OCI-LY1 (cell line): ENCODE results near the gene XKR8.

Experiments used
- H2AFZ ChIP-seq: fragments of 200-600 bp; sonication (generic), shearing (Covaris generic); 2 replicates; pipeline ENCODE4 v1.6.0; 2014; ENCODE audit warnings: antibody characterized with exemption, mild to moderate bottlenecking, low read length
- H3F3A ChIP-seq: fragments of 200-600 bp; sonication (generic), shearing (Covaris generic); 2 replicates; pipeline ENCODE4 v1.6.0; 2014; ENCODE audit warnings: mild to moderate bottlenecking, antibody characterized with exemption, low read length, moderate library complexity; ENCODE audit not compliant: insufficient read depth
- H3K27ac ChIP-seq: fragments of 200-600 bp; sonication (generic); 2 replicates; pipeline ENCODE4 v1.5.1; 2014; ENCODE audit warnings: low read length, mixed run types, mild to moderate bottlenecking, low read depth; ENCODE audit not compliant: poor library complexity, severe bottlenecking
- H3K27me3 ChIP-seq: fragments of 200-600 bp; sonication (generic); 2 replicates; pipeline ENCODE4 v1.6.0; 2014; ENCODE audit warnings: antibody characterized with exemption, mild to moderate bottlenecking, low read length, moderate library complexity; ENCODE audit not compliant: insufficient read depth
- H3K36me3 ChIP-seq: fragments of 200-600 bp; sonication (generic); 2 replicates; pipeline ENCODE4 v1.6.1; 2014; ENCODE audit warnings: mild to moderate bottlenecking, antibody characterized with exemption, low read length, moderate library complexity, mixed read lengths; ENCODE audit not compliant: insufficient read depth
- H3K4me1 ChIP-seq: fragments of 200-600 bp; sonication (generic); 2 replicates; pipeline ENCODE4 v1.5.1; 2014; ENCODE audit warnings: mild to moderate bottlenecking, low read length, moderate library complexity; ENCODE audit not compliant: insufficient read depth, severe bottlenecking
- H3K4me2 ChIP-seq: fragments of 200-600 bp; sonication (generic), shearing (Covaris generic); 2 replicates; pipeline ENCODE4 v1.6.1; 2014; ENCODE audit warnings: low read length
- H3K4me3 ChIP-seq: fragments of 200-600 bp; sonication (generic); 2 replicates; pipeline ENCODE4 v1.5.1; 2014; ENCODE audit warnings: low read length, low read depth, mild to moderate bottlenecking, mixed read lengths; ENCODE audit not compliant: poor library complexity, severe bottlenecking
- H3K79me2 ChIP-seq: fragments of 200-600 bp; shearing (Covaris generic); 2 replicates; pipeline ENCODE4 v1.6.1; 2016; ENCODE audit warnings: mixed run types, low read length, mixed read lengths; ENCODE audit not compliant: insufficient read depth
- H3K9ac ChIP-seq: fragments of 200-600 bp; sonication (generic), shearing (Covaris generic); 2 replicates; pipeline ENCODE4 v1.6.1; 2014; ENCODE audit warnings: mild to moderate bottlenecking, low read length, mixed read lengths
- H3K9me2 ChIP-seq: fragments of 200-600 bp; sonication (generic), shearing (Covaris generic); 2 replicates; pipeline ENCODE4 v1.6.1; 2014; ENCODE audit warnings: low read depth, mild to moderate bottlenecking, low read length, mixed read lengths
- H3K9me3 ChIP-seq: fragments of 200-600 bp; shearing (Covaris generic); 2 replicates; pipeline ENCODE4 v1.6.1; 2014; ENCODE audit warnings: low read length, mixed read lengths
- H4K20me1 ChIP-seq: fragments of 200-600 bp; sonication (generic), shearing (Covaris generic); 2 replicates; pipeline ENCODE4 v1.6.0; 2016; ENCODE audit warnings: mild to moderate bottlenecking, low read length; ENCODE audit not compliant: insufficient read depth
- CTCF ChIP-seq: fragments of 200-600 bp; sonication (generic), shearing (Covaris generic); IDR thresholded peaks from 2 replicates; pipeline ENCODE4 v1.5.1; 2017; ENCODE audit warnings: mild to moderate bottlenecking, antibody characterized with exemption, low read length, moderate library complexity, mixed read lengths
- EZH2 ChIP-seq: fragments of 200-600 bp; sonication (generic), shearing (Covaris generic); IDR thresholded peaks from 2 replicates; pipeline ENCODE4 v1.8.0; 2017; ENCODE audit warnings: borderline replicate concordance, mixed run types, mild to moderate bottlenecking, antibody characterized with exemption, low read length, moderate library complexity, mixed read lengths

XKR8 gene

GRCh38 chr1:27968692-27969091, 8.9 kb downstream of the XKR8 start:
- no peaks in the 10 kb centered on the region for H4K20me1 ChIP-seq
- no peaks in the 10 kb centered on the region for H3K27me3 ChIP-seq
- no peak overlapping the region for H3K9ac ChIP-seq
- TF ChIP-seq CTCF (no peak), EZH2 (no peak)
- H2AFZ ChIP-seq = no peak overlapping the region
- H3K9me2 ChIP-seq = no peaks in the 10 kb centered on the region
- no peaks in the 10 kb centered on the region for H3K79me2 ChIP-seq
- H3K36me3 ChIP-seq = peaks cover 23% of the 10 kb centered on the region; the same call in 1 of the 2 replicates
- H3K4me1 ChIP-seq = no peaks in the 10 kb centered on the region
- H3K4me3 ChIP-seq = no peak overlapping the region
- no peaks in the 10 kb centered on the region for H3K9me3 ChIP-seq
- H3K4me2 ChIP-seq = no peak overlapping the region
- H3K27ac ChIP-seq = no peak overlapping the region
- no peaks in the 10 kb centered on the region for H3F3A ChIP-seq

DNA sequence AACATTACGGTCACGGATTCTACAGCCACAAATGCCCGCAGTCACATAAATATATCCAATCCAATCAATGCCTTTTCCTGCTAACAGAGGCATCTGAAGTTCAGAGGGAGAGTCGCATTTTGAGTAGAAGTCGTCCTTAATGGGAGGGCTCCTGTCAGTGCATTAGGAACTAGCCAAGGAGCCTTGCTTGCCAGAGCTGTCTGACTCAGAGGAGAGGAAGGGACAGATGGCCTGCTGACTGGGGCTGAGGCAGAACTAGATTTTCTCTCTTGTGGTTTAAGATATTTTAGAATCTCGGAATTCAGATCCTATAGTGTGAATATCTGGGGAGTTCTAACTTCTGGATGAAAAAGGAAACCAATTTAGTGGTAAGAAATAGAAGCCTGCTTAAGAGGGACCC, 10.6 kb downstream of the XKR8 start:
- Histone ChIP-seq H3K27ac (no peak overlapping the region), H3K27me3 (no peaks in the 10 kb centered on the region), H3K9me3 (no peaks in the 10 kb centered on the region), H3K9me2 (no peaks in the 10 kb centered on the region), H3K4me1 (no peaks in the 10 kb centered on the region), H3K36me3 (peaks cover 23% of the 10 kb centered on the region; the same call in 1 of the 2 replicates), H4K20me1 (no peaks in the 10 kb centered on the region), H3K9ac (no peak overlapping the region), H3K4me3 (no peak overlapping the region), H3F3A (no peaks in the 10 kb centered on the region), H3K79me2 (no peaks in the 10 kb centered on the region), H2AFZ (no peak overlapping the region), H3K4me2 (no peak overlapping the region)
- TF ChIP-seq EZH2 (no peak), CTCF (no peak)

DNA sequence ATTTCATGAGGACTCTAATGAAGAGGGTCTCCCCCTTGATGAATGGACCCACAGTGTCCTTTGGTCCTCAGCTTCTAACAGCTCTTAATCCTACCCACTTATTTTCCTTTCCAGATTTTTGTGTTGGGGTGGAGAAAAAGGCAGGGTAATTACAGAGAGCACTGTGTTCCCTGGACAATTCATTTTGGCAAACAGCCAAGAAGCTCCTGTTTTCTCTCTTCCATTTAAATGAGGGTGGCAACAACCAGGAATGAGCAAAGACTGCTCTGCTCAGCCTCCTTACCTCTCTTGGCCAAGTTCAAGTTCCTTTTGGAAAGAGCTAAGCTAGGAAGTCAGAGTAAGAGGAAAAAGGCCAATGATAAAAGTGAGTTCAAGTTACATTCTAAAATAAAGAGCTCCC, 11.9 kb downstream of the XKR8 start:
- Histone ChIP-seq H3F3A (no peaks in the 10 kb centered on the region), H3K27ac (no peak overlapping the region), H3K4me3 (no peak overlapping the region), H3K9me3 (no peaks in the 10 kb centered on the region), H2AFZ (no peak overlapping the region), H3K9ac (no peak overlapping the region), H4K20me1 (no peaks in the 10 kb centered on the region), H3K36me3 (peaks cover 23% of the 10 kb centered on the region; the same call in 1 of the 2 replicates), H3K79me2 (no peaks in the 10 kb centered on the region), H3K27me3 (no peaks in the 10 kb centered on the region), H3K4me2 (no peak overlapping the region), H3K4me1 (no peaks in the 10 kb centered on the region), H3K9me2 (no peaks in the 10 kb centered on the region)
- TF ChIP-seq CTCF (no peak), EZH2 (no peak)
